Liver (tissue), 9 donors: ENCODE data around the gene TMEM35B. TPM values are rescaled to one million over a fixed set of nuclear protein-coding genes. Genes with fewer than 3 reads are reported as not detected.
"Not testable (repeated sequence)": the region's sequence is repeated elsewhere in the genome, so short reads cannot be mapped to it uniquely, and the experiment has no call there.

Experiments
- DNase-seq: peaks from one replicate; pipeline ENCODE4 v3.0.0-alpha.2; 2017; ENCODE audit warnings: low spot score
- H3K27ac ChIP-seq, 2 donors: one replicate each; pipeline ENCODE4 v1.7.0; 2013; ENCODE audit warnings: inconsistent platforms in 2 of 2, low read length in 2 of 2, control low read depth in 1 of 2, low read depth in 1 of 2, mild to moderate bottlenecking in 1 of 2
- H3K27me3 ChIP-seq, 4 donors: one replicate each; pipeline versions ENCODE4 v1.6.1 to v1.7.0; 2013; ENCODE audit warnings: low read length in 3 of 4, inconsistent platforms in 1 of 4, mild to moderate bottlenecking in 1 of 4, moderate library complexity in 1 of 4; ENCODE audit not compliant: control insufficient read depth in 4 of 4, insufficient read depth in 4 of 4
- H3K36me3 ChIP-seq, 4 donors: one replicate each; pipeline versions ENCODE4 v1.6.1 to v1.7.0; 2013; ENCODE audit warnings: low read length in 3 of 4, mild to moderate bottlenecking in 3 of 4, low read depth in 1 of 4, moderate library complexity in 1 of 4; ENCODE audit not compliant: control insufficient read depth in 4 of 4, insufficient read depth in 3 of 4
- H3K4me1 ChIP-seq, 4 donors: one replicate each; pipeline versions ENCODE4 v1.6.1 to v1.7.0; 2013; ENCODE audit warnings: low read length in 3 of 4, mild to moderate bottlenecking in 3 of 4, moderate library complexity in 1 of 4; ENCODE audit not compliant: control insufficient read depth in 4 of 4, insufficient read depth in 4 of 4
- H3K4me3 ChIP-seq, 3 donors: one replicate each; pipeline versions ENCODE4 v1.6.1 to v1.7.0; 2013; ENCODE audit warnings: low read length in 3 of 3, control low read depth in 1 of 3, low read depth in 1 of 3, mild to moderate bottlenecking in 1 of 3
- H3K9ac ChIP-seq, 2 donors: one replicate each; pipeline ENCODE4 v1.7.0; 2013; ENCODE audit warnings: low read length in 2 of 2, mild to moderate bottlenecking in 2 of 2, moderate library complexity in 2 of 2, control low read depth in 1 of 2, low read depth in 1 of 2
- H3K9me3 ChIP-seq, 4 donors: one replicate each; pipeline versions ENCODE4 v1.6.1 to v1.7.0; 2013; ENCODE audit warnings: low read length in 3 of 4; ENCODE audit not compliant: control insufficient read depth in 4 of 4
- ATF3 ChIP-seq: IDR thresholded peaks from 2 replicates; pipeline ENCODE4 v1.6.1; 2016; ENCODE audit warnings: antibody characterized with exemption
- FOXA1 ChIP-seq: IDR thresholded peaks from 2 replicates; pipeline ENCODE4 v1.6.1; 2016; ENCODE audit warnings: antibody characterized with exemption
- FOXA2 ChIP-seq: IDR thresholded peaks from 2 replicates; pipeline ENCODE4 v1.6.1; 2016; ENCODE audit warnings: antibody characterized with exemption
- HNF4A ChIP-seq, 2 donors: conservative IDR thresholded peaks; 2 replicates each; pipeline ENCODE4 v1.6.1; 2016; ENCODE audit warnings: antibody characterized with exemption in 2 of 2, mild to moderate bottlenecking in 2 of 2
- HNF4G ChIP-seq: IDR thresholded peaks from 2 replicates; pipeline ENCODE4 v1.6.1; 2016; ENCODE audit warnings: antibody characterized with exemption
- MAX ChIP-seq: IDR thresholded peaks from 2 replicates; pipeline ENCODE4 v1.6.1; 2016; ENCODE audit warnings: antibody characterized with exemption
- NR2F2 ChIP-seq: IDR thresholded peaks from 2 replicates; pipeline ENCODE4 v1.6.1; 2016; ENCODE audit warnings: antibody characterized with exemption
- RAD21 ChIP-seq, 2 donors: IDR thresholded peaks; 2 replicates each; pipeline ENCODE4 v1.6.1; 2016; ENCODE audit warnings: antibody characterized with exemption in 2 of 2, mild to moderate bottlenecking in 2 of 2
- REST ChIP-seq: IDR thresholded peaks from 2 replicates; pipeline ENCODE4 v1.6.1; 2016; ENCODE audit warnings: antibody characterized with exemption, mild to moderate bottlenecking
- TAF1 ChIP-seq: conservative IDR thresholded peaks from 2 replicates; pipeline ENCODE4 v1.6.1; 2016; ENCODE audit warnings: antibody characterized with exemption, mild to moderate bottlenecking
- YY1 ChIP-seq: IDR thresholded peaks from 2 replicates; pipeline ENCODE4 v1.6.1; 2016; ENCODE audit warnings: antibody characterized with exemption, mild to moderate bottlenecking
- ZBTB33 ChIP-seq: IDR thresholded peaks from 2 replicates; pipeline ENCODE4 v1.6.1; 2016; ENCODE audit warnings: antibody characterized with exemption
- WGBS: extraction: QIAGEN DNeasy Blood & Tissue Kit; methylation state at CpG from one replicate; pipeline ENCODE4 v1.1.7; 2013; 5-methylcytosine and 5-hydroxymethylcytosine counted together
- polyA plus RNA-seq, 2 donors: library from polyadenylated mRNA; stranded (reverse) in 1 of 2; unstranded in 1 of 2; fragments of 200-250 nt in 1 of 2; fragments of >200 nt in 1 of 2; fragmentation: Nextera tagmentation in 1 of 2; extraction: Ambion mirVana in 1 of 2; gene quantifications; one replicate each; pipeline versions ENCODE4 v1.2.1 to v1.2.3, GENCODE V29; 2013 to 2015
- total RNA-seq, 2 donors: library from RNA; depleted of rRNA; stranded (reverse); fragments of >200 nt; gene quantifications; one replicate each; pipeline ENCODE4 v1.2.3, GENCODE V29; 2014
- donor health status: healthy.
- donor health status: healthy.
- donor health status: healthy.
- donor health status: healthy.
- donor health status: healthy.

The TMEM35B gene
- total and polyA plus RNA-seq, 4 donors = 13.4 to 31.7 (median 20.3) TPM

- H3K36me3 ChIP-seq, H3K9me3 ChIP-seq, H3K27me3 ChIP-seq, DNase-seq: not testable (repeated sequence)
- Histone ChIP-seq H3K4me1 (peaks cover 6 to 11% (median 7%) of the 10 kb centered on the region in 4 donors), H3K27ac (peak overlapping the region; percentile 88 to 91), H3K9ac (peak overlapping the region; percentile 30 to 36), H3K4me3 (peak overlapping the region; percentile 83 to 88 (median 84))
- WGBS = 29% methylated on average over 3 of the region's 3 CpGs
Observed at GRCh38 chr1:34985609-34985904, 410 bp upstream of the TMEM35B start.

GRCh38 chr1:34984435-34984792 lies 733 bp downstream of the TMEM35B start:
- Histone ChIP-seq H3K9ac (peak overlapping the region; percentile 26 to 30), H3K4me3 (peak overlapping the region; percentile 83 to 88 (median 84)), H3K36me3 (peaks cover 0 to 6% (median 1%) of the 10 kb centered on the region in 4 donors), H3K9me3 (no peaks in the 10 kb centered on the region), H3K27me3 (no peaks in the 10 kb centered on the region), H3K4me1 (peaks cover 6 to 11% (median 7%) of the 10 kb centered on the region in 4 donors), H3K27ac (peak overlapping the region; percentile 88 to 91)
- no peak for TF ChIP-seq TAF1
- TF ChIP-seq NR2F2 = no peak
- TF ChIP-seq ZBTB33 = no peak
- no peak for TF ChIP-seq FOXA1
- no peak for TF ChIP-seq FOXA2
- TF ChIP-seq HNF4A (conservative IDR thresholded peaks at IDR 0.05) = no peak
- TF ChIP-seq MAX = no peak
- no peak for TF ChIP-seq YY1
- TF ChIP-seq HNF4G = no peak
- 9% methylated on average over 4 of the region's 4 CpGs for WGBS
- DNase-seq = no peak

GRCh38 chr1:34983700-34984355 lies 1.3 kb downstream of the TMEM35B start:
- no peaks in the 10 kb centered on the region for H3K27me3 ChIP-seq
- TF ChIP-seq ATF3 (no peak), HNF4G (no peak), RAD21 (IDR thresholded peaks at IDR 0.05) (no peak), NR2F2 (no peak), TAF1 (no peak), HNF4A (conservative IDR thresholded peaks at IDR 0.05) (no peak), REST (no peak), YY1 (no peak)
- H3K4me1 ChIP-seq = peaks cover 6 to 11% (median 7%) of the 10 kb centered on the region in 4 donors
- peaks cover 0 to 6% (median 2%) of the 10 kb centered on the region in 4 donors for H3K36me3 ChIP-seq
- no peaks in the 10 kb centered on the region for H3K9me3 ChIP-seq
- peak overlapping the region in 2 of 3 donors; percentile 84 to 88 for H3K4me3 ChIP-seq
- peak overlapping the region; percentile 88 to 91 for H3K27ac ChIP-seq
- peak overlapping the region in 1 of 2 donors; percentile 30 for H3K9ac ChIP-seq
- no peak for DNase-seq
- WGBS = 74% methylated on average over 4 of the region's 4 CpGs
